IMR-90 (cell line): Measurements from ENCODE around the gene CCSER2. TPM values are rescaled to one million over a fixed set of nuclear protein-coding genes. Genes with fewer than 3 reads are reported as not detected.

Experiments used
- ATAC-seq: fragments of 200-7000 bp; cut with Tn5 transposase; 2 replicates; pipeline ENCODE4 v1.9.1; 2020; ENCODE audit warnings: low read depth, mild to moderate bottlenecking, moderate library complexity
- BruUV-seq: library from RNA; stranded (reverse); fragments of 400-500 nt; replicated peaks from 2 replicates; lab custom pipeline; 2021; lab: Mats Ljungman, UMichigan
- CTCF ChIA-PET: fragments of 300-600 bp; formaldehyde crosslinking; extraction: SDS; loops from one replicate; lab custom pipeline; 2021; ENCODE audit warnings: antibody characterized with exemption; lab: Yijun Ruan, JAX
- POLR2A ChIA-PET: fragments of 300-600 bp; sonication (Branson Sonifier 250); formaldehyde crosslinking; loops from one replicate; lab custom pipeline; 2022; ENCODE audit warnings: antibody characterized with exemption; ENCODE audit not compliant: unreplicated experiment; lab: Charles Lee
- DNase-seq: peaks from one replicate; pipeline ENCODE4 v3.0.0; 2013
- H2AFZ ChIP-seq: replicated peaks from 2 replicates; pipeline ENCODE3; 2013; ENCODE audit warnings: low read length, mild to moderate bottlenecking; ENCODE audit not compliant: poor library complexity
- H2AK5ac ChIP-seq: 2 replicates; pipeline ENCODE4 v1.6.1; 2013; ENCODE audit warnings: low read depth, low read length, inconsistent platforms
- H2AK9ac ChIP-seq: replicated peaks from 2 replicates; pipeline ENCODE3; 2013; ENCODE audit warnings: mild to moderate bottlenecking, low read depth, low read length, moderate library complexity; ENCODE audit not compliant: poor library complexity
- H2BK120ac ChIP-seq: 2 replicates; pipeline ENCODE4 v1.6.1; 2013; ENCODE audit warnings: low read depth, low read length, inconsistent platforms
- H2BK15ac ChIP-seq: 3 replicates; pipeline ENCODE4 v1.6.1; 2013; ENCODE audit warnings: low read depth, low read length, inconsistent platforms
- H2BK20ac ChIP-seq: 2 replicates; pipeline ENCODE4 v1.6.1; 2013; ENCODE audit warnings: low read depth, mild to moderate bottlenecking, inconsistent platforms, low read length, moderate library complexity
- H2BK5ac ChIP-seq: 2 replicates; pipeline ENCODE4 v1.6.1; 2013; ENCODE audit warnings: mild to moderate bottlenecking, low read depth, low read length, inconsistent platforms; ENCODE audit not compliant: poor library complexity, severe bottlenecking
- H3K14ac ChIP-seq: replicated peaks from 2 replicates; pipeline ENCODE4 v1.6.1; 2013; ENCODE audit warnings: low read depth, low read length, inconsistent platforms
- H3K18ac ChIP-seq: 2 replicates; pipeline ENCODE4 v1.6.1; 2013; ENCODE audit warnings: low read depth, low read length, control low read depth
- H3K23ac ChIP-seq: 2 replicates; pipeline ENCODE4 v1.6.1; 2013; ENCODE audit warnings: low read depth, low read length, inconsistent platforms
- H3K27ac ChIP-seq: 2 replicates; pipeline ENCODE4 v1.5.1; 2013; ENCODE audit warnings: mild to moderate bottlenecking, control low read depth, low read length; ENCODE audit not compliant: insufficient read depth
- H3K27me3 ChIP-seq: 2 replicates; pipeline ENCODE4 v1.6.1; 2013; ENCODE audit warnings: low read length; ENCODE audit not compliant: control insufficient read depth, insufficient read depth
- H3K36me3 ChIP-seq: 2 replicates; pipeline ENCODE4 v1.6.1; 2013; ENCODE audit warnings: low read length, mixed read lengths; ENCODE audit not compliant: control insufficient read depth, insufficient read depth
- H3K4ac ChIP-seq: 2 replicates; pipeline ENCODE4 v1.6.1; 2013; ENCODE audit warnings: low read depth, low read length, inconsistent platforms
- H3K4me1 ChIP-seq: 2 replicates; pipeline ENCODE4 v1.6.1; 2013; ENCODE audit warnings: low read length, mixed read lengths; ENCODE audit not compliant: control insufficient read depth, insufficient read depth
- H3K4me2 ChIP-seq: 2 replicates; pipeline ENCODE4 v1.6.1; 2013; ENCODE audit warnings: low read depth, mild to moderate bottlenecking, control low read depth, low read length, moderate library complexity
- H3K4me3 ChIP-seq: 2 replicates; pipeline ENCODE4 v1.5.1; 2013; ENCODE audit warnings: low read depth, mild to moderate bottlenecking, control low read depth, low read length, moderate library complexity; ENCODE audit not compliant: insufficient read depth
- H3K56ac ChIP-seq: 2 replicates; pipeline ENCODE4 v1.6.1; 2013; ENCODE audit warnings: low read length, inconsistent platforms; ENCODE audit not compliant: insufficient read depth; ENCODE audit errors: extremely low read depth
- H3K79me1 ChIP-seq, 2 experiments: 2 replicates each; pipeline ENCODE4 v1.6.1; 2013; ENCODE audit warnings: low read length in 2 of 2, inconsistent platforms in 1 of 2, low read depth in 1 of 2
- H3K9ac ChIP-seq: 2 replicates; pipeline ENCODE4 v1.6.1; 2013; ENCODE audit warnings: low read depth, low read length, control low read depth
- H3K9me1 ChIP-seq: 2 replicates; pipeline ENCODE4 v1.6.1; 2013; ENCODE audit warnings: low read length, inconsistent platforms; ENCODE audit not compliant: insufficient read depth
- H3K9me3 ChIP-seq: 2 replicates; pipeline ENCODE4 v1.6.1; 2013; ENCODE audit warnings: low read length; ENCODE audit not compliant: control insufficient read depth, insufficient read depth
- H4K20me1 ChIP-seq: 2 replicates; pipeline ENCODE4 v1.6.1; 2013; ENCODE audit warnings: low read length, inconsistent platforms; ENCODE audit not compliant: insufficient read depth
- H4K5ac ChIP-seq: 2 replicates; pipeline ENCODE4 v1.6.1; 2013; ENCODE audit warnings: mild to moderate bottlenecking, low read depth, low read length, control low read depth
- H4K8ac ChIP-seq, 2 experiments: 2 replicates each; pipeline ENCODE4 v1.6.1; 2013; ENCODE audit warnings: low read depth in 2 of 2, low read length in 2 of 2, control low read depth in 1 of 2, inconsistent platforms in 1 of 2
- H4K91ac ChIP-seq: 2 replicates; pipeline ENCODE4 v1.6.1; 2013; ENCODE audit warnings: low read depth, low read length, inconsistent platforms; ENCODE audit not compliant: insufficient read depth
- CTCF ChIP-seq: conservative IDR thresholded peaks from 2 replicates; pipeline ENCODE4 v1.5.1; 2012; ENCODE audit warnings: mild to moderate bottlenecking, low read depth, low read length, improper control_type of control experiment
- FOS ChIP-seq: fragments of 150-350 bp; IDR thresholded peaks from 2 replicates; pipeline ENCODE4 v1.6.1; 2016; ENCODE audit warnings: low read depth, low read length
- POLR2A ChIP-seq: IDR thresholded peaks from 2 replicates; pipeline ENCODE4 v1.6.1; 2012; ENCODE audit warnings: mild to moderate bottlenecking, low read depth, low read length
- RAD21 ChIP-seq: IDR thresholded peaks from 2 replicates; pipeline ENCODE4 v1.6.1; 2012; ENCODE audit warnings: low read length, improper control_type of control experiment
- SMC3 ChIP-seq: fragments of 150-350 bp; IDR thresholded peaks from 2 replicates; pipeline ENCODE4 v1.6.1; 2016; ENCODE audit warnings: low read depth, mild to moderate bottlenecking, antibody characterized with exemption, low read length, moderate library complexity
- WGBS, 2 experiments: methylation state at CpG; one replicate each; pipeline versions ENCODE4 v1.1.5 to v1.1.7; 2013; ENCODE audit warnings: missing lambda C conversion rate in 2 of 2; ENCODE audit not compliant: insufficient read length in 1 of 2; ENCODE audit errors: extremely low coverage in 2 of 2; 5-methylcytosine and 5-hydroxymethylcytosine counted together
- dilution Hi-C: fragments of 300-500 bp; cut with HindIII; formaldehyde crosslinking; loops from one replicate; pipeline ENCODE4 v1.14.3; 2018; ENCODE audit warnings: low sequenced_read_pairs; ENCODE audit not compliant: unreplicated experiment
- in situ Hi-C: fragments of 300-500 bp; cut with MboI; formaldehyde crosslinking; loops from 3 replicates; pipeline ENCODE4 v1.14.3; 2019; ENCODE audit warnings: low sequenced_read_pairs, inconsistent platforms, mixed read lengths
- intact Hi-C: fragments of 100-400 bp; cut with micrococcal nuclease; formaldehyde crosslinking; loops from 2 replicates; pipeline ENCODE4 v1.10.0; 2022
- polyA plus RNA-seq, 3 experiments: library from polyadenylated mRNA; depleted of rRNA; stranded (reverse); fragments of >200 nt; gene quantifications; 2 replicates each; pipeline ENCODE4 v1.2.3, GENCODE V29; 2012; ENCODE audit warnings: low replicate concordance in 1 of 3
- total RNA-seq: library from RNA; depleted of rRNA; stranded (reverse); fragments of >200 nt; gene quantifications from 2 replicates; pipeline ENCODE4 v1.2.3, GENCODE V29; 2012

The CCSER2 gene
- total and polyA plus RNA-seq, 2 of the 4 experiments (the other 2 are of a cell fraction): 20.4 to 31.7 TPM

- WGBS, 2 experiments: no CpG with 5 or more reads among the region's 2 CpGs
- Histone ChIP-seq H3K36me3 (peaks cover 3% of the 10 kb centered on the region), H2AK5ac (no peak overlapping the region), H2AFZ (no peak overlapping the region), H3K9me3 (no peaks in the 10 kb centered on the region), H4K91ac (no peak overlapping the region), H3K27ac (no peak overlapping the region), H4K20me1 (peaks cover 9% of the 10 kb centered on the region; the same call in 1 of the 2 replicates), H3K4ac (no peak overlapping the region), H3K14ac (no peak overlapping the region), H3K4me3 (no peak overlapping the region), H3K9me1 (peaks cover 8% of the 10 kb centered on the region), H2BK5ac (no peak overlapping the region), H3K9ac (no peak overlapping the region), H4K5ac (no peak overlapping the region), H3K56ac (no peak overlapping the region), H3K79me1 (peaks cover 19 to 51% of the 10 kb centered on the region in 2 experiments), H2AK9ac (no peak overlapping the region), H2BK15ac (no peak overlapping the region), H3K4me2 (no peak overlapping the region), H2BK120ac (no peak overlapping the region), H3K18ac (no peak overlapping the region), H3K23ac (no peak overlapping the region), H3K27me3 (no peaks in the 10 kb centered on the region), H3K4me1 (peaks cover 6% of the 10 kb centered on the region), H4K8ac (no peak overlapping the region), H2BK20ac (no peak overlapping the region)
- ATAC-seq (peak; percentile 35; the same call in 1 of the 2 replicates), DNase-seq (peak; percentile 47)
- BruUV-seq: no TSS peak
- no peak for TF ChIP-seq POLR2A
- TF ChIP-seq SMC3: peak; percentile 37
- TF ChIP-seq RAD21: peak; percentile 43
- peak; percentile 51 for TF ChIP-seq CTCF
- TF ChIP-seq FOS: no peak
- ChIA-PET POLR2A (no interaction called here), CTCF (interaction anchor here (0.5 to 1.8 kb wide), 11 partner anchors 11 to 119 kb away, joined by 3 to 5 read pairs (median 3); no protein-coding TSS in a partner anchor)
- intact Hi-C loops (loop anchor here (5.0 kb wide), 1 partner anchor 92 kb away; no protein-coding TSS in a partner anchor), dilution Hi-C loops (no loop called here), in situ Hi-C loops (no loop called here)
These were observed 101.6 kb downstream of the CCSER2 start for GRCh38 chr10:84429926-84430520.
